ENCODE results near the gene CHRNG.

DNA sequence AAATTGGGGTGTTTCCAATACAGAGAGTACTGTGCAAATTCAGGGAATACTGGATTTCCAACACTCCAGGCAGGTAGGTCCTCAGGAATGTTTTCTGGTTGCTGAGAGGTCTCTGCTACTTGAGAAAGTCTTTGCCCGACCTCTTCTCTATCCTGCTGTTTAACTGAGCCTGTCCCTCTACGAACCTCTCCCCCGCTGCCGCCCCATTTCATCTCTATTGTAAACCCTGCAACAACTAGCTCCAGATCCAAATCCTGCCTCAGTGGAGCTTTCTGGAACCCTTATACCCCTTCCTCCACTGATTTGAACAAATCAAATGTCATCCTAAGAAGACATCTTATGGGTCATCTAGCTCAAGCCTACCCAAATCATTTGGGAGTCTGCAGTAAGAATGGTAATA, 12.3 kb downstream of the CHRNG start:
- TF ChIP-seq, protein P1, sequence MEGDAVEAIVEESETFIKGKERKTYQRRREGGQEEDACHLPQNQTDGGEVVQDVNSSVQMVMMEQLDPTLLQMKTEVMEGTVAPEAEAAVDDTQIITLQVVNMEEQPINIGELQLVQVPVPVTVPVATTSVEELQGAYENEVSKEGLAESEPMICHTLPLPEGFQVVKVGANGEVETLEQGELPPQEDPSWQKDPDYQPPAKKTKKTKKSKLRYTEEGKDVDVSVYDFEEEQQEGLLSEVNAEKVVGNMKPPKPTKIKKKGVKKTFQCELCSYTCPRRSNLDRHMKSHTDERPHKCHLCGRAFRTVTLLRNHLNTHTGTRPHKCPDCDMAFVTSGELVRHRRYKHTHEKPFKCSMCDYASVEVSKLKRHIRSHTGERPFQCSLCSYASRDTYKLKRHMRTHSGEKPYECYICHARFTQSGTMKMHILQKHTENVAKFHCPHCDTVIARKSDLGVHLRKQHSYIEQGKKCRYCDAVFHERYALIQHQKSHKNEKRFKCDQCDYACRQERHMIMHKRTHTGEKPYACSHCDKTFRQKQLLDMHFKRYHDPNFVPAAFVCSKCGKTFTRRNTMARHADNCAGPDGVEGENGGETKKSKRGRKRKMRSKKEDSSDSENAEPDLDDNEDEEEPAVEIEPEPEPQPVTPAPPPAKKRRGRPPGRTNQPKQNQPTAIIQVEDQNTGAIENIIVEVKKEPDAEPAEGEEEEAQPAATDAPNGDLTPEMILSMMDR (IDR thresholded peaks at IDR 0.05): no peak
- TF ChIP-seq POLR2AphosphoS2 (conservative IDR thresholded peaks at IDR 0.05; ENCODE audit: low read length): no peak
- TF ChIP-seq FOXS1 (CRISPR knock-in tag; IDR thresholded peaks at IDR 0.05): no peak
- no peak for TF ChIP-seq CBX8 (IDR thresholded peaks at IDR 0.05)
- no peak for TF ChIP-seq SREBF2 (IDR thresholded peaks at IDR 0.05)
- TF ChIP-seq, protein P2, sequence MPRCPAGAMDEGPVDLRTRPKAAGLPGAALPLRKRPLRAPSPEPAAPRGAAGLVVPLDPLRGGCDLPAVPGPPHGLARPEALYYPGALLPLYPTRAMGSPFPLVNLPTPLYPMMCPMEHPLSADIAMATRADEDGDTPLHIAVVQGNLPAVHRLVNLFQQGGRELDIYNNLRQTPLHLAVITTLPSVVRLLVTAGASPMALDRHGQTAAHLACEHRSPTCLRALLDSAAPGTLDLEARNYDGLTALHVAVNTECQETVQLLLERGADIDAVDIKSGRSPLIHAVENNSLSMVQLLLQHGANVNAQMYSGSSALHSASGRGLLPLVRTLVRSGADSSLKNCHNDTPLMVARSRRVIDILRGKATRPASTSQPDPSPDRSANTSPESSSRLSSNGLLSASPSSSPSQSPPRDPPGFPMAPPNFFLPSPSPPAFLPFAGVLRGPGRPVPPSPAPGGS (IDR thresholded peaks at IDR 0.05): no peak

All from A549 (cell line).